EH (cell line): ENCODE measurements around the gene BBX.
"Not testable (repeated sequence)": the region's sequence is repeated elsewhere in the genome, so short reads cannot be mapped to it uniquely, and the experiment has no call there.

Experiments used
- DNase-seq: peaks from one replicate; pipeline ENCODE4 v3.0.0-alpha.2; 2015; ENCODE audit warnings: low read depth

The BBX gene

DNA sequence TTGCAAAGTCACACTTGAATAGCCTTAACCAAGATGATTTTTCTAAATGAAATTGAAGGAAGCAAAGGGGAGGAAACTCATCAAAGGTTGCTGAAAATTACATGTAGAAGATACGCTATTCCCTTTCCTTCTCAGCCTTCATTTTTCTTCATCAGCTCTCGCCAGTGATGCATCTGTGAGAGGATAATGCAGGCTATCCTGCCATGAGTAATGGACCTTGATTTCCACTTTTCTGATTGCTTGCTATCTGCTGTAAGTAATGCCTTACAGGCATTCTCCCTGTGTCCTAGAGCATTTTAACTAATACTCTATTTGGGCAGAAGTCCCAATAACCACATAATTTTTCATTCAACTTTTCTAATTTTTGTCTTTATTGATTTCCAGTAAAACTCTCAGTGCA lies 162.6 kb downstream of the BBX start:
- DNase-seq, result no peak

DNA sequence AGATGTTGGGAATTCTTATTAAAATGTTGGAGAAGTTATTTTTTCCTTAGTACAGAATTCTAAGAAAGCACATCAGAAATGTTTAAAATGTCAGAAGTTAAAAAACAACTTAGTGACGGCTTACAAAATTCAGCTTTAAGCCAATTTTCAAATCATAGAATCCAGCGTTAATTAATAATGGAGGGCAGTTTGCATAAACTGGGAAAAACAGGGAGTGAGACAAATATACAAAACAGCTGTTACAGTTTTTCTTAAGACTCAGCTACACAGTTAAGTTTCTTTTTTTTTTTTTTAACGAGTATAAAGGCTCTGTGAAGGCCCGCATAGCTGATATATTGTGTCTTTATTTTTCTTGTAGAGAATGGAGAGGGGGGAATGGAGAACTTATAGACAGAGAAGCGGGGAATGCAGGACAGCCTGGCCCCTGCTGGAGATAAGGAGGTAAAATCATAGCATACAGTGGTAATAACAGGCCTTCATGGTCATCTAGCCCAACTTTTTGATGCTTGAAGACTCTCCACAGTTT lies 164.4 kb downstream of the BBX start:
- no peak for DNase-seq

- no peak for DNase-seq
These were observed 166.6 kb downstream of the BBX start for GRCh38 chr3:107689355-107689754.

- peak; percentile 66 for DNase-seq
These were observed 167.9 kb downstream of the BBX start for GRCh38 chr3:107690522-107691138.

DNA sequence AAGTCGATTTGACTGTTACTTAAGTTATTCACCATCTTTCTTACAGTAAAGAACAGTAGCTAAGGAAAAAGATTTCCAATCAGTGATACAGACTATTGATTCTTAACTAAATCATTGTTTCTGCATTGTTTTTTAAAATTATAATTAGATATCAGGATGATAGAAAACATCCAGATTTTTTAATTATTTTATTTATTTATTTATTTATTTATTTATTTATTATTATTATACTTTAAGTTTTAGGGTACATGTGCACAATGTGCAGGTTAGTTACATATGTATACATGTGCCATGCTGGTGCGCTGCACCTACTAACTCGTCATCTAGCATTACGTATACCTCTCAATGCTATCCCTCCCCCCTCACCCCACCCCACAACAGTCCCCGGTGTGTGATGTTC lies 169.2 kb downstream of the BBX start:
- not testable (repeated sequence) for DNase-seq

DNA sequence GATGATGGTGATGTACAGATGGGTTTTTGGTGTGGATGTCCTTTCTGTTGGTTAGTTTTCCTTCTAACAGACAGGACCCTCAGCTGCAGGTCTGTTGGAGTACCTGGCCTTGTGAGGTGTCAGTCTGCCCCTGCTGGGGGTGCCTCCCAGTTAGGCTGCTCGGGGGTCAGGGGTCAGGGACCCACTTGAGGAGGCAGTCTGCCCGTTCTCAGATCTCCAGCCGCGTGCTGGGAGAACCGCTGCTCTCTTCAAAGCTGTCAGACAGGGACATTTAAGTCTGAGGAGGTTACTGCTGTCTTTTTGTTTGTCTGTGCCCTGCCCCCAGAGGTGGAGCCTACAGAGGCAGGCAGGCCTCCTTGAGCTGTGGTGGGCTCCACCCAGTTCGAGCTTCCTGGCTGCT lies 174.6 kb downstream of the BBX start:
- not testable (repeated sequence) for DNase-seq

- DNase-seq, result not testable (repeated sequence)
These were observed 175.1 kb downstream of the BBX start for GRCh38 chr3:107697855-107698254.

GRCh38 chr3:107699682-107700081 lies 176.9 kb downstream of the BBX start:
- peak; percentile 32 for DNase-seq

DNA sequence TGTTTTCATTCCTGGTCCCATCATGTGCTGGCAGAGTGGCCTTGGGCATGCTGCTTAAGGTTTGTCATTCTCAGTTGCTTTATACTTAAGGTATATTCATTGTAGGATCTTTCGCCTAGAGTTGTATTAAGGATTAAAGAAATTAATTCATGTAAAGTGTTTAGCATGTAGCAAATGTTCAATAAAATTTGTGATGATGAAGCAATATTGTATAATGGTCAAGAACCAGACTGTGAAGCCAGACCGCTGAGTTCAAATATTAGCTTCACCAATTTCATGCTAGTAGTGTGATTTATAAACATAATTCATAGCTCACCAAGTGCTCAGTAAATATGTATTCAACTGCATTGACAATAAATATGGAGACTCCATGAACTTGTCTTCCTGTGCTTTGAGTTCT lies 178.5 kb downstream of the BBX start:
- DNase-seq, result no peak

GRCh38 chr3:107704477-107704876 lies 181.7 kb downstream of the BBX start:
- DNase-seq, result peak; percentile 58

DNA sequence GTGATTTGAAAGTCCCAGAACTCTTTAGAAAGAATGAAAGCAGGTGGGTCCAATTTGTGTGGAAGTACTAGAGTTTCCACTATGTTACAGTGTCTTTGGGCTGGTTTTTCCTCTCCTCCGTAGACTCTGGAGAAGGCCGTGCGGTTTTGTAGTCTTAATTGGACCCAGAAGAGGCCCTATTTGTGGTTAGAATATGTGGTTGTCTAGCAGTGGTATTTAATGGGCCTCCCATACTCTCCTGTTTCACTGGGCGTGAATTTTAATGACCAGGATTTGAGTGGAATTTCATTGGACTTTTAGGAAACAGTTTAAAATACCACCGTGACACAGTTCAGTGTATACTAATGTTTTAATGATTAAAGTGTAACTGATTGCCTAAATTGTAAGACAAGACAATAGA lies 182.3 kb downstream of the BBX start:
- DNase-seq, result peak; percentile 73

- DNase-seq, result peak; percentile 29
These were observed 188.1 kb downstream of the BBX start for GRCh38 chr3:107710851-107711250.

GRCh38 chr3:107716734-107717133 lies 194.0 kb downstream of the BBX start:
- no peak for DNase-seq

GRCh38 chr3:107718547-107718946 lies 195.8 kb downstream of the BBX start:
- no peak for DNase-seq

GRCh38 chr3:107727102-107727501 lies 204.3 kb downstream of the BBX start:
- DNase-seq, result no peak

DNA sequence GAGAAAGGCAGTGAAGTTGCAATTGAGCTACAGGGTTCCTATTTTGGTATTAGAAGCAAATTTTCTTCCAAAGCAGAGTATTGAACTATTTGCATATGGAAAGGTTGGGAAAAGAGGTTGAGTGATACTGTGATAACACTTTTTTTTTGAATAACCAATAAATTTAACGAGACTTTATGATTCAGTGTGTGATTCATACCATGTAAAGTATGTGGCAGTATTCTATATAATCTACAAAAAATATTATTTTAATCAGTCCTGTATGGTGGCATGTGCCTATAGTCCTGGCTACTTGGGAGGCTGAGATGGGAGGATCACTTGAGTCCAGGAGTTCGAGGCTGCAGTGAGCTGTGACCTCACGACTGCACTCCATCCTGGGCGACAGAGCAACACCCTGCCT lies 206.9 kb downstream of the BBX start:
- DNase-seq, result no peak

- no peak for DNase-seq
These were observed 211.6 kb downstream of the BBX start for GRCh38 chr3:107734317-107734716.

DNA sequence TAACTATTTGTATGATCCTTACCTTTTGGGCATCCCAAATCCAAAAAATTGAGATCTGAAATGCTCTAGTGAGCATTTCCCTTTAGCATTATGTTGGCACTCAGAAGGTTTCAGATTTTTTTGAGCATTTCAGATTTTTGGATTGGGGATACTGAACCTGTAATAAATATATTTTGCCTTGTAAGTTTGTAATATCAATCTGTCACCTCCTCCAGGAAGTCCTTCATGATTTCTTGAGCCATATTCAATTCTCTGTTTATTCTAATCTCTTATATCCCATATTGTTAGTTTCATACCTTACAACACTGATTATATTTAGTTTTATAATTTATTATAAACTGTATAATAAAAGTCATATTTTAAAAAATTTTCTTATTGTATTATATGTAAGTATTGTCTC lies 215.2 kb downstream of the BBX start:
- no peak for DNase-seq

DNA sequence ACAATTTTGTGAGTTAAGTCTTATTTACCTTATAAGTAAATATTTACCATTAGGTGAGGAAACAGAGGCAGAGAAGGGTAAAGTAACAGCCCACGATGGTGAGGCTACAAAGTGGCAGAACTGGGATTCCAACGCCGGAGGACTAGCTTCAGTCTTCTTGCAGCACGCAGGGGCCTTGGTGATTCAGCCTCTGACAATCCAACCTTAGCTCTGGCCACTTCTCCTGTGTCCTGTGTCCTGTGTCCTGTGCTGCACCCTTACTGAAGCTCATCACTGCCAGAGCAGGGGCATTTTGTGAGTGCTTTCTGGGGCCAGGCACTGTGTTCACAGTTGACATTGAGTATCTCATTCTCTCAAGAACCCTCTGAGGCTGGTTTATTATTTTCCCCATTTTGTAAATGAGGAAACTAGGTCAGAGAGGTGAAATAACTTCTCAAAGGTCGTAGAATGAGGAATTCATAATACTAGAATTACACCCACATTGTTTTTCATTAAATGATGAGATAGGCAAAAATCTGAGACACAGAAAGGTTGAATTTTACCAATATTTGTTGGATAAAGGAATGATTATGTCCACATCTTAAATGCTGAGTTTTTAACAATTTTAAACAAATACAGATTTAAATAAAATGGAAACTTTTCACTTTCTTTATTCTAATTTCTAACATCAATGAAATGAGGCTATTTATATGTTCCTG lies 215.9 kb downstream of the BBX start:
- no peak for DNase-seq

- no peak for DNase-seq
These were observed 216.5 kb downstream of the BBX start for GRCh38 chr3:107739227-107739626.

DNA sequence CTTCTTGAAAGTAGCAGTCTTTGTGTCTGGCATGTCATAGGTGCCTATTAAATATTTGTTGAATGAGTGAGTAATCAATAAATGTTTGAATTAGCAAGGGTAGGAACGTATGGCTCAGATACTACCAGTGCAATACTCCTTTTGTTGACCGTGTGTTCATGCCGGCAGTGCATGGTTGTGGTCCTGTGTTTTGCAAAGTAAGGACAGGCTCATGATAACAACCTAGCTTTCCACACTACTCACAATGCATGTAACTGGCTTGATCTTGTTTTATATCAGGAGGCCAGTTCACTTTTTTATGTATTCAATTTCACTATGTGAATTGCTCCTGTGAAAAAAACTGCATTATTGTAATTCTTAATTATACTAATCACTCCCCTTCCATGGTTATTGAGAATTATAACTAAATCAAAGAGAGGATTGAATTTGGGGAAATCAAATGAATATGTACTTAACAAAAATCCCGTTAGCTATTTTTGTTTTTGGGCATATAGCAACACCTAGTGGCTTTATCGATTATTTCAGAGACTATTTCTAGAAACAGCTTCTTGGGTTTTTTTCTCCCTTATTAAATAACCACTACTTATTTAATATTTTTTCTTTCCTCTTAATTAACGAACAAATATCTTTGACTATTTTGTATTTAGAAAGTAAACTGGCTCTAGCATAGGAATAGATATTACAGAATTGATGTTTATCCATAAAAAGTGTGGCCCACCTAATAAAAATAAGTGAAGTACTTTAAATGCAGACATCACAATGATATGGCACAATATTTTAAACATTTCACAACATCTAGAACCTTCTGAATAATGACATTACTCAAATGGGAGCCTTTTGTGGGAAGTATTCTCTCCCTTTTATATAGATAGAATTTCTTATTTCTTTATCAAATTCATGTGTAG lies 218.5 kb downstream of the BBX start:
- peak; percentile 35 for DNase-seq

GRCh38 chr3:107745354-107745753 lies 222.6 kb downstream of the BBX start:
- no peak for DNase-seq
